Measurements from ENCODE around the gene TRIM54.
A peak's percentile ranks its signal among the peaks of the same experiment; 100 is the strongest.

Gene TRIM54

DNA sequence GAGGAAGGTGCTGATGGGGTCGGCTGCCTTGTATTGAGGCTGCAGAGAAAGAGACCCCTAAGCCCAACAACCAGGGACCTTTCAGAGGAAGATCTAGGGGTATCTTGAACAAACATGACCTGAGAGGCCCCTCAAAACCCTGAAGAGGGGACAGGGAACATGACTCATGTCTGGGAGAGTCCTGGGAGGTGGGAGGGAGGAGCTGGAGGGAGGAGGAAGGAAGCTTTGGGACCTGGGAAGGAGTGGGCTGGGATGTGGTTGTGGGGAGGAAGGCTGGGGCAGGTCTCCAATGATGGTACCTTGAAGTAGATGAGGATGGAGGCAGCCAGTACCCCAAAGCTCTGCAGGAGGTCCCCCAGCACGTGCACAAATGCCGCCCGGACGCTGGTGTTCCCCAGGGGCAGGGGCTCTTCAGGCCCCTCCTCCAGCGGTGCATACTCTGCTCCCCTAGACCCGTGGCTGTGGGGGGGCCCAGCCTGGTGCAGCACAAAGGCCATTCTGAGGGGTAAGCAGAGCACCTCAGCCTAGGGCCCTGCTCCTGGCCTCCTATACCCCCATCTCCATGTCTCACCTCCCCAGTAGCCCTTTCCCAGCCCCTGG lies 25.3 kb upstream of the TRIM54 start:
- DNase-seq (ENCODE audit: low read depth) = no peak
- TF ChIP-seq, protein P1, sequence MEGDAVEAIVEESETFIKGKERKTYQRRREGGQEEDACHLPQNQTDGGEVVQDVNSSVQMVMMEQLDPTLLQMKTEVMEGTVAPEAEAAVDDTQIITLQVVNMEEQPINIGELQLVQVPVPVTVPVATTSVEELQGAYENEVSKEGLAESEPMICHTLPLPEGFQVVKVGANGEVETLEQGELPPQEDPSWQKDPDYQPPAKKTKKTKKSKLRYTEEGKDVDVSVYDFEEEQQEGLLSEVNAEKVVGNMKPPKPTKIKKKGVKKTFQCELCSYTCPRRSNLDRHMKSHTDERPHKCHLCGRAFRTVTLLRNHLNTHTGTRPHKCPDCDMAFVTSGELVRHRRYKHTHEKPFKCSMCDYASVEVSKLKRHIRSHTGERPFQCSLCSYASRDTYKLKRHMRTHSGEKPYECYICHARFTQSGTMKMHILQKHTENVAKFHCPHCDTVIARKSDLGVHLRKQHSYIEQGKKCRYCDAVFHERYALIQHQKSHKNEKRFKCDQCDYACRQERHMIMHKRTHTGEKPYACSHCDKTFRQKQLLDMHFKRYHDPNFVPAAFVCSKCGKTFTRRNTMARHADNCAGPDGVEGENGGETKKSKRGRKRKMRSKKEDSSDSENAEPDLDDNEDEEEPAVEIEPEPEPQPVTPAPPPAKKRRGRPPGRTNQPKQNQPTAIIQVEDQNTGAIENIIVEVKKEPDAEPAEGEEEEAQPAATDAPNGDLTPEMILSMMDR (conservative IDR thresholded peaks at IDR 0.05; ENCODE audit: low read length) = no peak
- no peak overlapping the region for H3K4me3 ChIP-seq (ENCODE audit: low read length)

DNA sequence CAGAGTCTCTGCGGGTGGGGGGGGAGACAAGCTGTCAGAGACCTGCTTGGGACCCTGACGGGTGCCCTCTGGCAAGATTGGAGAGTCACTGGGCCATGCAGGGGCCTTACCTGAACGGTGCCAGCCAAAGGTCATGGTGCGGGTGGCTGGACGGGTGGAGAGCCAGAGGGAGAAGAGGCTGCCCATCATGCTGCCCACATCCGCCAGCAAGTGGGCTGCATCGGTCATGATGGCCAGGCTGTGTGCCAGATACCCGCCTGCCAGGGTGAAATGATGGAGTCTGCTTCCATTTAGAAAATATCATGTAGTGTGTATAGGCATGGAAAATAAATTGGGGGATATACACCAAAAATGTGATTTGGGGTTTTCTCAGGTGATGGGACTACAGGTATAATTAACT lies 24.2 kb upstream of the TRIM54 start:
- H3K4me3 ChIP-seq (ENCODE audit: low read length) = no peak overlapping the region
- no peak for DNase-seq (ENCODE audit: low read depth)
- TF ChIP-seq, protein P1 (conservative IDR thresholded peaks at IDR 0.05; ENCODE audit: low read length) = no peak

DNA sequence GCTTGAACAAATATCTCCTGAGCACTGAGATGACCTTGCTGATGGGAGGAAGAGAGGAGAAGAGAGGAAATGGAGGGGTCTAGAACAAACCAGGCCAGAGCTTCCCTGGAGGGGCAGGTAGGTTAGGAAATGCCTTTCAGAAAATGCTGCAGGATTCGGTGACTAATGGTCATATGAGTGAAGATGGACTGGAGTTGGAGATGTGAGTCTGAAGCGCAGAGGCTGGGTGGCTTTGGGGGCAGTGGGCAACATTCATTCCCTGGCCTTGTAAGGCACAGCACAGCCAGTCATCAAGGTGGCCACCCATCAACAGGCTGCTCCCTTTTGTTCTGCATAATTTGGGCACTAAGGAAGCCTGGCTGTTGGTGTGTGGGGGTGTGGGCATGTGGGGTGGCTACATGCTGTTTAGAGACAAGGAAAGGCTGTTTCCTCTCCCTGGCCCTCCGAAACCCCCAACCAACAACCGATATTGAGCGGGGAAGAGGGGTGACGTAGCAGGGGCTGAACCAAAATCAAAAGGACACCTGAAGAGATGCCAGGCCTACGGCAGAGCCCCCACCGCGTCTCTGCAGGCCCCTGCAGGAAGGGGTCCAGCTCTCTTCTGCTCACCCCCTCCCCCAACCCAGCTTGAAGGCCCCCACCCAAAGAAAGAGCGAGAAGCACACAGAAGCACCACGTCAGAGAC lies 20.8 kb upstream of the TRIM54 start:
- DNase-seq (ENCODE audit: low read depth) = no peak
- TF ChIP-seq, protein P1 (conservative IDR thresholded peaks at IDR 0.05; ENCODE audit: low read length) = no peak
- no peak overlapping the region for H3K4me3 ChIP-seq (ENCODE audit: low read length)

DNA sequence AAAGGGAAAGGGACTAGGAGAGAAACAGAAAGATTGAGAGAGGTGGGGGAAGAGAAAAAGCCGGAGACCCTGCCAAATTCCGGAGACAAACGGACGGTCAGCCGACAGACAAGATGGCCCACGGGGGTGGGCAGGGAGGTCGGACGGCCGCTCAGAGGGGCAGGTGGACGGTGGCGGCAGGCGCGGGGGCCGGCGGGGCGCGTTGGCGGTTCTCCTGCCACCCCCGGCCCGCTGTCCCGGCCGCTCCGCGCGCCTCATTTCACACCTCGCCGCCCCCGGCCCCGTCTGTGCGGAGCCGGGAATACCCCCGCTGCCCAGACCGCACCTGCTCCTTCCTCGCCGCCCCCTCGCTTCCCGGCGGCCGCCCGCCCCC lies 20.3 kb upstream of the TRIM54 start:
- H3K4me3 ChIP-seq (ENCODE audit: low read length) = no peak overlapping the region

DNA sequence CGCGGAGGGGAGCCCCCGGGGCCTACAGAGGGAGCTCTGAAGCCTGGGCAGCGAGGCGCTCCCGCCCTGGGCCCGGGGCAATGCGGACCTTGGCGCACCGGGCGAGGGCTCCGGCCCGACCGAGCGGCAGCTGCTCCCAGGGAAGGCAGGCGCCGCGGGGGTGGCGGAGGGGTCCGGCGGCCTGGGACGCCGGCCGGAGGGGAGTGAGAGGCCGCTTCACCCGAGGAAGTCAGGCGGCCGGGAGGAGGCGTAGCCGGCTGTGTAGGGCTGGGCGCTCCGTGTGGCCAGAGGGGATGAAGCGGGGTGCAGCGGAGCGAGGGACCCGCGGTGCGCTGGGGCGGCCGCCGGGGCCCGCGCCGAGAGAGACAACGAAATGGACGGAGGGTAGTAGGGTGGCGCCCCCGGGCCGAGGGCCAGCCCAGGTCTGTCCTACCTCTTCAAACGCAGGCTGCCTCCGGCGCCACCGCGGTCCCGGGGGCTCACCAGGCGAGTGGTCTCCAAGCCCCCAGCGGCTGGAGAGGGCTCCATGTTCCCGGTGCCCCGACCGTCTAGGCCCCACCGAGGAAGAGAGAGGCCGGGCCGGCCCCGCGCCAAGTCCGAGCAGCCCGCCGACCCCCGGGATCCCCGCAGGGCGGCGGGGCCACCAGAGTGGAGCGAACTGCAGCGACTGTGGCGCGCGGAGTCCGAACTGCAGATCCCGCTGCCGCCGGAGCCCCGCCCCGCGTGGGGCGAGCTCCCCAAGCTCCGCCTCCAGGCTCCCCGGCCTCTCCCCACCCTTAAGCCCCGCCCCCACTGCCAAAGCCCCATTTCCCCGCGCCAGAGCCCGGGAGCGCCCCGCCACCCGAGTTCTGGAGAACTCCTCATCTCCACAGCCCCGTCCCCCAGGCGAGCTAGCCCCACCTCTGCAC lies 19.6 kb upstream of the TRIM54 start, which contains the start of gene SLC30A3:
Gene SLC30A3, minus strand, starts transcription at position 669 of the 908 bp plus-strand sequence. Its CDS starts 141 bp downstream, at position 528.
- TF ChIP-seq, protein P1 (conservative IDR thresholded peaks at IDR 0.05; ENCODE audit: low read length) = no peak
- 0 out of 2 replicates have a peak within 1 kb of the TSS, but pooled peaks have one; percentile 12 for H3K4me3 ChIP-seq (ENCODE audit: low read length)

More for the DNA sequence above, 20.3 kb upstream of the TRIM54 start:
- no peak for DNase-seq (ENCODE audit: low read depth)
- TF ChIP-seq, protein P1 (conservative IDR thresholded peaks at IDR 0.05; ENCODE audit: low read length) = no peak

DNA sequence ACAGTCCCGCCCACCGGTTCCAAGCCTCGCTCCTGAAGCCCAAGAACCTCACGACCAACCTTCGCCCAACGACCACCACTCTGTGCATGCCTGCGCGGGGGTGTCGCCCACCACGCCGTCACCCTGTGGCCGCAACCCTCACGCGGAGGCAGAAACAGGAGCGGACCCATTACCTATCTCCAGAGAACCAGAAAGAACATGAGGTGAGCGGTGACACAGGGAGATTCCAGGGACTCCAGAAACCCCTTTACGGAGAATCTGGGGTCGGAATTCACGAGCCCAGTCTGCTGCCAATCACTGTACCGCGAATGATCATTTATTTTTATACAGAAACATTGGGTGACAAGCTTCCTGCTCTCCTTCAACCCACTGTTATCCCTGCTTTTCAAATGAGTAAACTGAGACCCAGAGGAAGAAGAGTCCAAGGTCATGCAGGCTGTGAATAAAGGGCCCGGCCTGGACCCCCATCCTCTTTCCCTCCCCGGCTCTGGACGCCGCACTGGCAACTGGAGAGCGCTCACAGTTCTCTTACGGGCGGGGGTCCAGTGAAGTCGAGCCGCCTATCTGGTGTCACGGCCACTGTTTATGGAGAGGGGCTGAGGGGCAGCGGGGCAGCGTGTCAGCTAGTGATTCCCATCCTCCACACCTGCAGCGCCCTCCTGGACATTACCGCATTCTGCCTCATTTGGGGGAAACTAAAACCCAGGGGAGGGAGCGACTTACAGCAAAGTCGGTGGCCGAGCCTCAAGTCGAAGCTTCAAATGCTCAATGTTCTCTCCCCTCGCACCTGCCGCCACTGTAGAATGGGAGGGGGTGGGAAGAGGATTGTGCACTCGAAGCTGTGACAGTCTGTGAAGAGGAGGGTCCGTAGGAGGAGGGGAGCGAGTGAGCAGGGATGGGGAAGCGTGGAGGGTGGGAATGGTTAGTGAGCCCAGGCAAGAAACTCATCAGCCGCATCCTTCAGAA lies 18.7 kb upstream of the TRIM54 start:
- TF ChIP-seq, protein P1 (conservative IDR thresholded peaks at IDR 0.05; ENCODE audit: low read length) = no peak
- H3K4me3 ChIP-seq (ENCODE audit: low read length) = no peak overlapping the region
- no peak for DNase-seq (ENCODE audit: low read depth)

More for the DNA sequence above, 19.6 kb upstream of the TRIM54 start, which contains the start of gene SLC30A3:
- peak; percentile 13 for DNase-seq (ENCODE audit: low read depth)

Measured in AG10803 (cell line).